Esophagus mucosa (tissue), 1 donor: ENCODE measurements around the gene LCORL. TPM values are rescaled to one million over a fixed set of nuclear protein-coding genes. Genes with fewer than 3 reads are reported as not detected.
"Not testable (repeated sequence)": the region's sequence is repeated elsewhere in the genome, so short reads cannot be mapped to it uniquely, and the experiment has no call there.

Experiments
- ATAC-seq: fragments of 200-7000 bp; cut with Tn5 transposase; one replicate; pipeline ENCODE4 v1.9.1; 2020
- total RNA-seq: library from RNA; stranded (reverse); gene quantifications from one replicate; pipeline ENCODE4 v1.2.4, GENCODE V29; 2023
- donor health status: DM: yes; HTN: yes; CAD: no.

LCORL gene
- total RNA-seq, 1 donor from 2014 or later = 10.0 TPM

GRCh38 chr4:18014269-18014668 lies 7.3 kb downstream of the LCORL start:
- ATAC-seq = no peak

- no peak for ATAC-seq
Measured at GRCh38 chr4:18012807-18013462, 8.6 kb downstream of the LCORL start.

GRCh38 chr4:18012134-18012806 lies 9.3 kb downstream of the LCORL start:
- ATAC-seq = no peak

- no peak for ATAC-seq
Measured at GRCh38 chr4:18007625-18008024, 13.9 kb downstream of the LCORL start.

GRCh38 chr4:18006432-18006831 lies 15.1 kb downstream of the LCORL start:
- ATAC-seq = not testable (repeated sequence)

GRCh38 chr4:17997129-17997528 lies 24.4 kb downstream of the LCORL start:
- peak; percentile 59 for ATAC-seq

GRCh38 chr4:17995165-17995564 lies 26.4 kb downstream of the LCORL start:
- ATAC-seq = no peak

GRCh38 chr4:17985832-17986231 lies 35.7 kb downstream of the LCORL start:
- no peak for ATAC-seq

- peak; percentile 44 for ATAC-seq
Measured at GRCh38 chr4:17981063-17981462, 40.5 kb downstream of the LCORL start.

- no peak for ATAC-seq
Measured at GRCh38 chr4:17968721-17969120, 52.8 kb downstream of the LCORL start.

GRCh38 chr4:17967078-17967477 lies 54.5 kb downstream of the LCORL start:
- no peak for ATAC-seq

GRCh38 chr4:17966312-17966711 lies 55.2 kb downstream of the LCORL start:
- no peak for ATAC-seq

GRCh38 chr4:17964576-17964975 lies 57.0 kb downstream of the LCORL start:
- ATAC-seq = no peak

GRCh38 chr4:17962171-17962570 lies 59.4 kb downstream of the LCORL start:
- ATAC-seq = no peak

GRCh38 chr4:17961249-17961648 lies 60.3 kb downstream of the LCORL start:
- ATAC-seq = no peak

- ATAC-seq = no peak
Measured at GRCh38 chr4:17958181-17958580, 63.4 kb downstream of the LCORL start.

- ATAC-seq = no peak
Measured at GRCh38 chr4:17957688-17958087, 63.9 kb downstream of the LCORL start.

GRCh38 chr4:17956245-17956644 lies 65.3 kb downstream of the LCORL start:
- no peak for ATAC-seq

- no peak for ATAC-seq
Measured at GRCh38 chr4:17945303-17945702, 76.3 kb downstream of the LCORL start.

GRCh38 chr4:17941731-17942130 lies 79.8 kb downstream of the LCORL start:
- peak; percentile 49 for ATAC-seq

GRCh38 chr4:17939054-17939453 lies 82.5 kb downstream of the LCORL start:
- no peak for ATAC-seq

- ATAC-seq = no peak
Measured at GRCh38 chr4:17934286-17934685, 87.3 kb downstream of the LCORL start.

- ATAC-seq = no peak
Measured at GRCh38 chr4:17933126-17933525, 88.4 kb downstream of the LCORL start.

- no peak for ATAC-seq
Measured at GRCh38 chr4:17932041-17932440, 89.5 kb downstream of the LCORL start.

GRCh38 chr4:17930256-17930655 lies 91.3 kb downstream of the LCORL start:
- ATAC-seq = no peak
